Heart left ventricle (tissue), 16 donors: ENCODE data around the gene SIGLEC9. TPM values are rescaled to one million over a fixed set of nuclear protein-coding genes. Genes with fewer than 3 reads are reported as not detected.

ENCODE experiments used
- ATAC-seq, 4 donors: fragments of 200-7000 bp; cut with Tn5 transposase; one replicate each; pipeline ENCODE4 v1.9.1; 2020 to 2022; ENCODE audit warnings: moderate library complexity in 4 of 4, mild to moderate bottlenecking in 3 of 4, moderate number of reproducible peaks in 1 of 4
- DNase-seq, 5 donors: peaks; one replicate each; pipeline ENCODE4 v3.0.0-alpha.2; 2020
- H3K27ac ChIP-seq, 12 donors: fragments of 200-600 bp; sonication (generic) in 4 of 12; one replicate each; pipeline versions ENCODE4 v1.5.0 to v1.8.0; 2016 to 2022; ENCODE audit warnings: mild to moderate bottlenecking in 2 of 12
- H3K27me3 ChIP-seq, 9 donors: fragments of 200-600 bp; sonication (generic) in 2 of 9; one replicate each; pipeline versions ENCODE4 v1.5.1 to v1.8.0; 2016 to 2022; ENCODE audit warnings: mild to moderate bottlenecking in 3 of 9
- H3K36me3 ChIP-seq, 9 donors: fragments of 200-600 bp; sonication (generic) in 2 of 9; one replicate each; pipeline versions ENCODE4 v1.5.0 to v1.8.0; 2018 to 2022; ENCODE audit warnings: mild to moderate bottlenecking in 2 of 9
- H3K4me1 ChIP-seq, 12 donors: fragments of 200-600 bp; sonication (generic) in 4 of 12; one replicate each; pipeline versions ENCODE4 v1.5.0 to v1.8.0; 2016 to 2022; ENCODE audit warnings: mild to moderate bottlenecking in 3 of 12
- H3K4me3 ChIP-seq, 12 donors: fragments of 200-600 bp; sonication (generic) in 4 of 12; one replicate each; pipeline versions ENCODE4 v1.5.0 to v1.8.0; 2017 to 2022; ENCODE audit warnings: mild to moderate bottlenecking in 9 of 12, moderate library complexity in 4 of 12
- H3K9me3 ChIP-seq, 12 donors: fragments of 200-600 bp; sonication (generic) in 4 of 12; one replicate each; pipeline versions ENCODE4 v1.5.0 to v1.8.0; 2016 to 2022; ENCODE audit warnings: mild to moderate bottlenecking in 1 of 12
- POLR2A ChIP-seq, 2 donors: fragments of 450-650 bp; IDR thresholded peaks; one replicate each; pipeline ENCODE4 v1.6.1; 2017; ENCODE audit warnings: antibody characterized with exemption in 2 of 2, mild to moderate bottlenecking in 2 of 2, moderate library complexity in 2 of 2
- WGBS, 4 donors: extraction: QIAGEN DNeasy Blood & Tissue Kit in 2 of 4; methylation state at CpG; one replicate each; pipeline versions ENCODE4 v1.1.5 to v1.1.7; 2013 to 2018; 5-methylcytosine and 5-hydroxymethylcytosine counted together
- intact Hi-C, 10 donors: fragments of 100-400 bp; cut with DNase I; formaldehyde crosslinking; loops; one replicate each; pipeline versions ENCODE4 v1.11.1 to v1.14.2; 2022
- polyA plus RNA-seq, 2 donors: library from polyadenylated mRNA; stranded (reverse); fragments of 200-250 nt; gene quantifications; one replicate each; pipeline ENCODE4 v1.2.3, GENCODE V29; 2013
- total RNA-seq, 9 donors: library from RNA; depleted of rRNA in 2 of 9; stranded (reverse); fragments of >200 nt in 2 of 9; fragmentation: NEBNext Ultra II Directional in 3 of 9; extraction: Animal tissue kit (Norgen Biotek cat#: 25700) in 3 of 9; gene quantifications; one replicate each; pipeline versions ENCODE4 v1.1.0 to v1.2.4, GENCODE V29; 2016 to 2023
- TF ChIP-seq, protein P1 (sequence below), 12 donors: fragments of 200-600 bp; sonication (generic) in 4 of 12; IDR thresholded peaks; one replicate each; pipeline versions ENCODE4 v1.5.0 to v1.8.0; 2018 to 2022; ENCODE audit warnings: antibody characterized with exemption in 12 of 12, mild to moderate bottlenecking in 5 of 12
- donor health status: ischemic (EF 13 %, LVEDD 7.1; RV severe dilation, severe dysfunction).
- donor health status: healthy with polysubstance abuse.
- donor health status: DM: no; HTN: yes; CAD: no.
- donor health status: DM: no; HTN: no; CAD: no.
- donor health status: ischemic (EF 25% LVEDD 6.9; RV normal size, moderate dysfunction).
- donor health status: ischemic (EF 25% LVEDD 5.7; RV mildly dilated, moderate dysfunction).
- donor health status: healthy.
- donor health status: DM: yes; HTN: yes; CAD: no.
- donor health status: ischemic (EF 35%, LVEDD 5.7; RV mildly dilated, moderate dysfunction).
- donor health status: nonischemic (EF 11% LVEDD 7.7; RV severe dilation, severe dysfunction).
- donor health status: DM: yes; HTN: yes; CAD: no.
- donor health status: PGD.
- donor health status: ischemic (EF 29% LVEDD 5.4; RV normal size, mild dysfunction).
- donor health status: nonischemic (EF 23%, LVEDD 6.1; RV moderate dilation, normal function).

The SIGLEC9 gene
- total and polyA plus RNA-seq, 11 donors, result 0.27 to 18.5 (median 1.7) TPM

- no peaks in the 10 kb centered on the region for H3K27me3 ChIP-seq
- DNase-seq (peak; percentile 98 to 99 (median 99)), ATAC-seq (peak; percentile 98 to 99 (median 99))
- H3K4me1 ChIP-seq, result peaks cover 0 to 26% (median 13%) of the 10 kb centered on the region in 12 donors
- H3K36me3 ChIP-seq, result peaks cover 0 to 14% (median 8%) of the 10 kb centered on the region in 9 donors
- H3K27ac ChIP-seq, result peak within 1 kb of the TSS; percentile 13 to 81 (median 71)
- intact Hi-C loops, result loop anchor here in 2 of 10 donors (5.0 to 10.0 kb wide), 4 partner anchors 303 to 733 kb away; partner anchors contain the start of gene NR1H2 (in 2 of the 2)
- no peaks in the 10 kb centered on the region for H3K9me3 ChIP-seq
- WGBS, 4 donors, result 0 to 1% (median 0%) methylated on average over 36 to 43 of the region's 43 CpGs
- peak in 1 of 2 donors; percentile 61 for TF ChIP-seq POLR2A (IDR thresholded peaks at IDR 0.05)
- TF ChIP-seq, protein P1, sequence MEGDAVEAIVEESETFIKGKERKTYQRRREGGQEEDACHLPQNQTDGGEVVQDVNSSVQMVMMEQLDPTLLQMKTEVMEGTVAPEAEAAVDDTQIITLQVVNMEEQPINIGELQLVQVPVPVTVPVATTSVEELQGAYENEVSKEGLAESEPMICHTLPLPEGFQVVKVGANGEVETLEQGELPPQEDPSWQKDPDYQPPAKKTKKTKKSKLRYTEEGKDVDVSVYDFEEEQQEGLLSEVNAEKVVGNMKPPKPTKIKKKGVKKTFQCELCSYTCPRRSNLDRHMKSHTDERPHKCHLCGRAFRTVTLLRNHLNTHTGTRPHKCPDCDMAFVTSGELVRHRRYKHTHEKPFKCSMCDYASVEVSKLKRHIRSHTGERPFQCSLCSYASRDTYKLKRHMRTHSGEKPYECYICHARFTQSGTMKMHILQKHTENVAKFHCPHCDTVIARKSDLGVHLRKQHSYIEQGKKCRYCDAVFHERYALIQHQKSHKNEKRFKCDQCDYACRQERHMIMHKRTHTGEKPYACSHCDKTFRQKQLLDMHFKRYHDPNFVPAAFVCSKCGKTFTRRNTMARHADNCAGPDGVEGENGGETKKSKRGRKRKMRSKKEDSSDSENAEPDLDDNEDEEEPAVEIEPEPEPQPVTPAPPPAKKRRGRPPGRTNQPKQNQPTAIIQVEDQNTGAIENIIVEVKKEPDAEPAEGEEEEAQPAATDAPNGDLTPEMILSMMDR (IDR thresholded peaks at IDR 0.05), result peak in 1 of 12 donors; percentile 17
- peak within 1 kb of the TSS; percentile 41 to 91 (median 77) for H3K4me3 ChIP-seq
Measured at GRCh38 chr19:51108066-51108804, 16.5 kb upstream of the SIGLEC9 start, which contains the start of gene CTU1. CTU1 (minus strand) TSS chr19:51108409; CDS start chr19:51104569, 3,840 bp downstream.

GRCh38 chr19:51108805-51109146, 15.9 kb upstream of the SIGLEC9 start:
- Histone ChIP-seq H3K27me3 (no peaks in the 10 kb centered on the region), H3K4me1 (peaks cover 0 to 31% (median 13%) of the 10 kb centered on the region in 12 donors), H3K36me3 (peaks cover 0 to 9% (median 3%) of the 10 kb centered on the region in 9 donors), H3K4me3 (peak overlapping the region; percentile 41 to 91 (median 77)), H3K9me3 (no peaks in the 10 kb centered on the region), H3K27ac (peak overlapping the region in 9 of 12 donors; percentile 21 to 81 (median 70))
- ATAC-seq (peak; percentile 42 to 61 (median 59)), DNase-seq (peak in 1 of 5 donors; percentile 90)
- WGBS, 4 donors, result 2 to 3% (median 2%) methylated on average over 14 to 15 of the region's 15 CpGs
- TF ChIP-seq, protein P1 (IDR thresholded peaks at IDR 0.05), result no peak
- no peak for TF ChIP-seq POLR2A (IDR thresholded peaks at IDR 0.05)
- intact Hi-C loops, result loop anchor here in 2 of 10 donors (5.0 to 10.0 kb wide), 4 partner anchors 304 to 734 kb away; partner anchors contain the start of gene NR1H2 (in 2 of the 2)

DNA sequence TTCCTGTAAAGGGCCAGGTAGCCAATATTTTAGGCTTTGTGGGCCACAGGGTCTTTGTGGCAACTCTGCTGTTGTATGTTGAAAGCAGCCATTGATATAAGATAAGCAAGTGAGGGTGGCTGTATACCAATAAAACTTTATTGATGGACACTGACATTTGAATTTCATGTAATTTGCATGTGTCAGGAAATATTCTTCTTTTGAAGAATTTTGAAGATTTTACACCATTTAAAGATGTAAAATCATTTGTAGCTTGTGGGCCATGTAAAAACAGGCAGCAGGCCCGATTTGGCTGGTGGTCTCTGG, 14.1 kb upstream of the SIGLEC9 start:
- DNase-seq (no peak), ATAC-seq (no peak)
- H3K4me3 ChIP-seq, result no peak overlapping the region
- H3K4me1 ChIP-seq, result peaks cover 0 to 46% (median 13%) of the 10 kb centered on the region in 12 donors
- no peaks in the 10 kb centered on the region for H3K9me3 ChIP-seq
- 63 to 83% (median 68%) methylated on average over 1 of the region's 1 CpG for WGBS, 4 donors
- H3K27me3 ChIP-seq, result peaks cover 0 to 9% (median 0%) of the 10 kb centered on the region in 9 donors
- H3K36me3 ChIP-seq, result peaks cover 0 to 2% (median 0%) of the 10 kb centered on the region in 9 donors
- intact Hi-C loops, result loop anchor here in 1 of 10 donors (10.0 kb wide), 1 partner anchor 474 kb away; no protein-coding TSS in a partner anchor
- no peak overlapping the region for H3K27ac ChIP-seq
- TF ChIP-seq, protein P1 (IDR thresholded peaks at IDR 0.05), result no peak
- no peak for TF ChIP-seq POLR2A (IDR thresholded peaks at IDR 0.05)

- no peak for ATAC-seq
- Histone ChIP-seq H3K4me1 (peaks cover 0 to 45% (median 13%) of the 10 kb centered on the region in 12 donors), H3K4me3 (no peak overlapping the region), H3K27me3 (peaks cover 0 to 18% (median 0%) of the 10 kb centered on the region in 9 donors), H3K9me3 (no peaks in the 10 kb centered on the region), H3K36me3 (no peaks in the 10 kb centered on the region), H3K27ac (no peak overlapping the region)
- TF ChIP-seq, protein P1 (IDR thresholded peaks at IDR 0.05), result peak in 1 of 12 donors; percentile 6
- TF ChIP-seq POLR2A (IDR thresholded peaks at IDR 0.05), result no peak
- intact Hi-C loops, result loop anchor here in 1 of 10 donors (10.0 kb wide), 1 partner anchor 473 kb away; no protein-coding TSS in a partner anchor
- no peak for DNase-seq
- 38 to 49% (median 45%) methylated on average over 6 of the region's 6 CpGs for WGBS, 4 donors
Measured at GRCh38 chr19:51111606-51112005, 13.1 kb upstream of the SIGLEC9 start.
